Coronary artery (tissue), 2 donors: ENCODE measurements around the gene RUBCNL.
"Not testable (repeated sequence)": the region's sequence is repeated elsewhere in the genome, so short reads cannot be mapped to it uniquely, and the experiment has no call there.

Experiments
- DNase-seq: peaks from one replicate; pipeline ENCODE4 v3.0.0-alpha.2; 2017; ENCODE audit warnings: low spot score
- H3K27ac ChIP-seq, 2 donors: fragments of 200-600 bp; sonication (generic); one replicate each; pipeline ENCODE4 v1.5.1; 2016 to 2019
- H3K4me3 ChIP-seq: fragments of 200-600 bp; sonication (generic); 2 replicates; pipeline ENCODE4 v1.5.1; 2016; ENCODE audit warnings: mild to moderate bottlenecking, moderate library complexity
- CTCF ChIP-seq: fragments of 200-600 bp; sonication (generic); IDR thresholded peaks from one replicate; pipeline ENCODE4 v1.5.1; 2019; ENCODE audit warnings: antibody characterized with exemption

Gene RUBCNL

GRCh38 chr13:46387064-46387851 lies at the start of gene RUBCNL:
Gene RUBCNL (minus strand): TSS chr13:46387252. CDS start chr13:46372475, 14,777 bp downstream.
- no peak for DNase-seq
- Histone ChIP-seq H3K27ac (peak within 1 kb of the TSS in 1 of 2 donors; percentile 57), H3K4me3 (peak within 1 kb of the TSS; percentile 72)
- no peak for TF ChIP-seq CTCF

- not testable (repeated sequence) for H3K4me3 ChIP-seq, H3K27ac ChIP-seq, DNase-seq
Observed at GRCh38 chr13:46429558-46429957, 42.5 kb upstream of the RUBCNL start.

GRCh38 chr13:46405457-46405856 lies 18.4 kb upstream of the RUBCNL start:
- no peak for DNase-seq
- no peak overlapping the region for H3K27ac ChIP-seq
- H3K4me3 ChIP-seq: no peak overlapping the region
- no peak for TF ChIP-seq CTCF

- no peak for DNase-seq
- H3K27ac ChIP-seq: peak overlapping the region in 1 of 2 donors; percentile 40
- no peak overlapping the region for H3K4me3 ChIP-seq
- TF ChIP-seq CTCF: no peak
Observed at GRCh38 chr13:46404733-46405100, 17.7 kb upstream of the RUBCNL start.

- no peak for TF ChIP-seq CTCF
- Histone ChIP-seq H3K4me3 (no peak overlapping the region), H3K27ac (peak overlapping the region in 1 of 2 donors; percentile 62)
- DNase-seq: no peak
Observed at GRCh38 chr13:46403851-46404732, 17.0 kb upstream of the RUBCNL start.

GRCh38 chr13:46402178-46402577 lies 15.1 kb upstream of the RUBCNL start:
- TF ChIP-seq CTCF: no peak
- H3K27ac ChIP-seq: no peak overlapping the region
- no peak overlapping the region for H3K4me3 ChIP-seq
- DNase-seq: no peak

GRCh38 chr13:46401432-46401831 lies 14.4 kb upstream of the RUBCNL start:
- no peak overlapping the region for H3K27ac ChIP-seq
- H3K4me3 ChIP-seq: no peak overlapping the region
- no peak for TF ChIP-seq CTCF
- DNase-seq: no peak
